ENCODE results near the gene UGT2B28.
"Not testable (repeated sequence)": the region's sequence is repeated elsewhere in the genome, so short reads cannot be mapped to it uniquely, and the experiment has no call there.

Gene UGT2B28

DNA sequence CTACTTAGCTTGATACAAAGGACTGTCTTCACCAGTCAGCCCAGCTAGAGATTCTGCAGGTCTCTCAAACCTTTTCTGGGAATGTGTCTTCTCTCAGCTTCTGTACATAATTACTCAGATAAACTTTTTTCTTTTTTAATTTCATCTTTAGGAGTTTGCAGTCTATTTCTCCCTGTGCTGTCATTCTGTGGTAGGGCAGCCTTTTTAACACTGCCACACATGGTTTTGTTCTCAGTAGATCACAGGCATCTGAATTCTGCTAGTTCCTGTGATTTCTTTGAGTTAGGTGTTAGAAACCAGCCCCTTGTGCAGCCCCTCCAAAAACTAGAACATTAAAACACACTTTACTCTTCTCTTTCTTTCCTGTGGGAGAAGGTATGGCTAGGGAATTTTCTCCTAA, 55.2 kb downstream of the UGT2B28 start:
- H3K9me3 Mint-ChIP-seq; H3K4me1 Mint-ChIP-seq; H3K4me3 Mint-ChIP-seq; H3K36me3 Mint-ChIP-seq (ENCODE audit: low read depth); H3K27me3 Mint-ChIP-seq (ENCODE audit: low read depth): not testable (repeated sequence)
- H3K27ac Mint-ChIP-seq: peak overlapping the region in 2 of 3 experiments; percentile 8 to 62
- TF ChIP-seq, protein P1, sequence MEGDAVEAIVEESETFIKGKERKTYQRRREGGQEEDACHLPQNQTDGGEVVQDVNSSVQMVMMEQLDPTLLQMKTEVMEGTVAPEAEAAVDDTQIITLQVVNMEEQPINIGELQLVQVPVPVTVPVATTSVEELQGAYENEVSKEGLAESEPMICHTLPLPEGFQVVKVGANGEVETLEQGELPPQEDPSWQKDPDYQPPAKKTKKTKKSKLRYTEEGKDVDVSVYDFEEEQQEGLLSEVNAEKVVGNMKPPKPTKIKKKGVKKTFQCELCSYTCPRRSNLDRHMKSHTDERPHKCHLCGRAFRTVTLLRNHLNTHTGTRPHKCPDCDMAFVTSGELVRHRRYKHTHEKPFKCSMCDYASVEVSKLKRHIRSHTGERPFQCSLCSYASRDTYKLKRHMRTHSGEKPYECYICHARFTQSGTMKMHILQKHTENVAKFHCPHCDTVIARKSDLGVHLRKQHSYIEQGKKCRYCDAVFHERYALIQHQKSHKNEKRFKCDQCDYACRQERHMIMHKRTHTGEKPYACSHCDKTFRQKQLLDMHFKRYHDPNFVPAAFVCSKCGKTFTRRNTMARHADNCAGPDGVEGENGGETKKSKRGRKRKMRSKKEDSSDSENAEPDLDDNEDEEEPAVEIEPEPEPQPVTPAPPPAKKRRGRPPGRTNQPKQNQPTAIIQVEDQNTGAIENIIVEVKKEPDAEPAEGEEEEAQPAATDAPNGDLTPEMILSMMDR (IDR thresholded peaks at IDR 0.05; ENCODE audit: unreplicated experiment in 3 of 3): peak; percentile 29 to 37 (median 32)

DNA sequence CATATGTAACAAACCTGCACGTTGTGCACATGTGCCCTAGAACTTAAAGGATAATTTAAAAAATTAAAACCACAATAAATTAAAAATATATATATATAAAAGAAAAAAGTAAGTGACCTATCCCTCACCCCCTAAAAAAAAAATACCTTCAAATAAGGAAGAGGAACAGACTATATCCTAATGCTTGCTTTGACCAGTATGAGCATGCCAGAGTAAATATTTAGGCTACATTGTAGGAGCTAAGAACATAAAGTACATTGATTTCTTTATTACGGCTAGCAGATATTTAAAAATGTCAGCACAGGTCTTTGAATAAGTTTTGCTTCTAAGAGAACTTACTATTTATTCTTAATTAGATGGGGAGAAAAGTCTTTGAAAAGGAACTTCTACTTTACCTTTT, 62.8 kb downstream of the UGT2B28 start:
- H3K4me3 Mint-ChIP-seq; H3K36me3 Mint-ChIP-seq (ENCODE audit: low read depth); H3K27ac Mint-ChIP-seq; H3K27me3 Mint-ChIP-seq (ENCODE audit: low read depth); H3K4me1 Mint-ChIP-seq; H3K9me3 Mint-ChIP-seq: not testable (repeated sequence)

DNA sequence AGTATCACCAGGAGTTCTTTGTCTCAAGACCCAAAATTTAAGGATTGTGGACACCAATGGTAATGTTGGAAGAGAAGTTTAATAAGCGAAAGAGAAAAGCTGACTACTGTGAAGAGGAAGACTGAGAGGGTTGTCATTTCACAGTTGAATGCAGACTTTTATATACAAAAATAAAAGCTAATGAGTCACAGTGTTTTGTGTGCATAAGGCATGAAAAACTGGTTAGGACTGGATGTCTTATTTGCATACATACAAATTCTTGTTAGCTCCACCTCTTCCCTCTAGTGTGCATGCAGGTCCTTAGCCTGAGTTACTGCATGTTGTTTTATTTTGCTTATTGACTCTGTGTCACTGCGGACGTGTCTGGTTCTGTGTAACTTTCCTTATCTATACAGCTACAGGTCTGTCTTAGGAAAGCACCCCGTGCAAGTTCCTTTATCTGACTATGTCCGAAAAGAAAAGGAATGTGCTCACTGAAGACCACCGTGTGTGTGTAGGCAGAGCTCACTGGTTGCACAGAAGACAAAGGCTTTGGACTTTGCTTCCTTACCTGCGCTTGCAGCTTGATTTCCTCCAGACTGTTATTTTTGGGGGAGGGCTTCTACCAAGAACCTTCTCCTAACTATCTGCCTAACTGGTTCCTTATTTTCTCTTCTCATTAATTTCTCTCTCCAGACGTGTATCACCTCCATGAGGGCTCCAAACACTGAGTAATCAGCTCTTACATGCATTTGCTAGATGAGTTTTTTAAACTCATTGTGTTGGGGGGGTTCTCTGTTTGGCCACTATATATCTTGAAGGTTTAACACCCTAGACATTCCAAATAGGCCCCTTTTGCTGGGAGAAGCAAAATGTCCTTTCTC, 63.5 kb downstream of the UGT2B28 start:
- not testable (repeated sequence) for H3K4me1 Mint-ChIP-seq; H3K36me3 Mint-ChIP-seq (ENCODE audit: low read depth); H3K4me3 Mint-ChIP-seq; H3K9me3 Mint-ChIP-seq; H3K27me3 Mint-ChIP-seq (ENCODE audit: low read depth)
- peak overlapping the region in 1 of 3 experiments; percentile 34 for H3K27ac Mint-ChIP-seq

Data from nephron (organoid).